HT1080 (cell line): ENCODE data around the gene MBD4. TPM values are rescaled to one million over a fixed set of nuclear protein-coding genes. Genes with fewer than 3 reads are reported as not detected.
A peak's percentile ranks its signal among the peaks of the same experiment; 100 is the strongest.
"Not testable (repeated sequence)": the region's sequence is repeated elsewhere in the genome, so short reads cannot be mapped to it uniquely, and the experiment has no call there.

Experiments
- DNase-seq: peaks from one replicate; pipeline ENCODE4 v3.0.0-alpha.2; 2015; ENCODE audit warnings: low read depth
- total RNA-seq: library from RNA; depleted of rRNA; stranded (reverse); fragments of >200 nt; shearing (Covaris generic); gene quantifications from 2 replicates; pipeline ENCODE4 v1.2.3, GENCODE V29; 2014

MBD4 gene
- total RNA-seq, 1 experiment from 2014 or later, result 35.7 TPM

- no peak for DNase-seq
These were observed 27.1 kb downstream of the MBD4 start for GRCh38 chr3:129412542-129413198.

DNA sequence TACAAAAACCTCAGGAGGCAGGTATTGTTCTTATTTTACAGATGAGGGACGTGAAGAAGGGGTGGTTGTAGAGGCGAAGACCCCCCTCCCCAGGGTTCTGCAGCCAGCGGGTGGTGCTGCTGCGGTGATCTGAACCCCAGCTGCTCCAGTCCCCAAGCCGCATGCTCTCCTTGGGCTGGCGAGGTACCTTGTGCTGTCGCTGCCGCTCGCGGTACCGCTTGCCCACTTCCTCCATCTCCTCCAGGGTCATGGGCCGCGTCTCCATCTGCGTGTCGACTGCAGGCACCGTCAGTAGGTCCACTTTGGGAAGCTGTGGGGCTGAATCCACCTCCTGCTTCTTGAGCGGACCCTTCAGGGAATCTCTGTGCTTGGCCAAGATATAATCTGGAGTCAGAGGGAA is 28.8 kb downstream of the MBD4 start:
- DNase-seq, result no peak

DNA sequence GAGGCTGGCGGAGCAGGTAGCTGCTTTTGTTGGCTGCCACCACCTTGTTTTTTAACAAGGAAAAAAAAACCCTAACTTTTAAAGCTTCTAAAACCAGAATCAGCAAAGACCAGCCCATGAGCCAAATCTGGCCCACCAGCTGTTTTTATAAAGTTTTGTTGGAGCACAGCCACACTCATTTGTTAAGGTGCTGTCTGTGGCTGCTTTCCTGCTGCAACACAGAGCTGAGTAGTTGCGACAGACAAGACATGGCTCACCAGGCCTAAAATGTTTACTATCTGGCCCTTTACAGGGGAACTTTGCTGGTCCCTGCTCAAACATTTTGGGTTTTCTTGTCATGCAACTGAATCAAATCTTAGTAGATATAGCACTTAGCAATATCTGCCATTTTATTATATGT is 30.2 kb downstream of the MBD4 start:
- no peak for DNase-seq

GRCh38 chr3:129404610-129405009 is 35.1 kb downstream of the MBD4 start:
- no peak for DNase-seq

GRCh38 chr3:129404130-129404529 is 35.6 kb downstream of the MBD4 start:
- DNase-seq, result no peak

- no peak for DNase-seq
These were observed 36.3 kb downstream of the MBD4 start for GRCh38 chr3:129403450-129403849.

DNA sequence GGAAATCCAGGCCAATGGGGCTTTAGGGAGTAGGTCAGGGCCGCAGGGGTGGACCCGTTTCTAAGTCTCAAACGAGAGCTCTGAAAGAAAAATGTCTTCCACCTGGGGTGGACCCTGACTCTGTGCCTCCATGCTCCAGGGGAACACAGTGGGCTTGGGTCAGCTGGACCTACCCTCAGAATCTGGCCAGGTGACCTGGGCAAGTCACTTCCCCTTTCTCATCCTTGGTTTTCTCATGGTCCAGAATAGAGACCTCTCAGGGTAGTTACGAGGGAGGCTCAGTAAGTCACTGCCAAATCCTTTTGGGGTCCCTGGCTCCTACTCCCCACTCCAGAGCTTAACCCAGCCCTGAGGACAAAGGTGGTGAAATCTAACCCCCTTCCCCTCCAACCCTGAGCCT is 37.1 kb downstream of the MBD4 start:
- DNase-seq, result no peak

GRCh38 chr3:129402210-129402609 is 37.5 kb downstream of the MBD4 start:
- no peak for DNase-seq

- DNase-seq, result peak; percentile 83
These were observed 39.8 kb downstream of the MBD4 start for GRCh38 chr3:129399895-129400357.

GRCh38 chr3:129399145-129399894 is 40.4 kb downstream of the MBD4 start:
- DNase-seq, result peak; percentile 95

- no peak for DNase-seq
These were observed 41.0 kb downstream of the MBD4 start for GRCh38 chr3:129398803-129399144.

- not testable (repeated sequence) for DNase-seq
These were observed 45.8 kb downstream of the MBD4 start for GRCh38 chr3:129393760-129394564.

DNA sequence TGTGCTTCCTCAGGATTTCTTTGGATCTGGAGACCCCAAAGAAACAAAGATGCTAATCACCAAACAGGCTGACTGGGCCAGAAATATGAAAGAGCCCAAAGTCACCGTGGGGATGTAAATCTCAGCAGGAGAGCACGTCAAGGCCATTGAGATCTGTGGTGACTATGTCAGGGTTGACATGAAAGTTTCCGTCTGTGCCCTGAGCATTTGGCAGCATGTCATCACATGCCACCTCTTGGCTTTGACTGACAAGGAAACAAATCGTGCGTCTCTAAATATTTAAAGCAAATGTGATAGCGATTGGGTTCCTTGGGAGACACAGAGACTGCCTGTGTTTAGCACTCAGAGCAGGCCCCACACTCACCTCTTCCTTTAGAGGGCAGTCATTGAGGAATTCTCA is 46.5 kb downstream of the MBD4 start:
- no peak for DNase-seq

- DNase-seq, result not testable (repeated sequence)
These were observed 47.5 kb downstream of the MBD4 start for GRCh38 chr3:129392106-129392887.

DNA sequence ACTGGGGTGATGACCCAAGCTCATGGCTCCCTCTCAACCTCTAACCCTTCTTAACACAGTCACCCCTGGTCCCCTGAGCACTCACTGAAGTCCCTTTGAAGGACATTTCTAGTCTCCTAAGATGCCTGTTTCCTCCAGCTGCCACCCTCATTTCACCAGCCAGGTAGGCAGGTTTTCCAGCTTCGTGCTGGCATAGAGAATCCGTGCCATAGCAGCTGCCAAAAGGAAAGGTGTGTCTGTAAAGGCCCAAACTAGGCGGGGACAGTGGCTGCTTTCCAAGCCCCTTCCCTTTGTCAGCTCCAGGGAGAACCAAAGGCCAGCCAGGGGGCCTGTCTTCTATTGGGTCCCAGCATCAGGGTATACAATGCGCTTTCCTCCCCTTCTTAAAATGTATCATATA is 48.2 kb downstream of the MBD4 start:
- not testable (repeated sequence) for DNase-seq

- no peak for DNase-seq
These were observed 50.2 kb downstream of the MBD4 start for GRCh38 chr3:129389572-129389937.

DNA sequence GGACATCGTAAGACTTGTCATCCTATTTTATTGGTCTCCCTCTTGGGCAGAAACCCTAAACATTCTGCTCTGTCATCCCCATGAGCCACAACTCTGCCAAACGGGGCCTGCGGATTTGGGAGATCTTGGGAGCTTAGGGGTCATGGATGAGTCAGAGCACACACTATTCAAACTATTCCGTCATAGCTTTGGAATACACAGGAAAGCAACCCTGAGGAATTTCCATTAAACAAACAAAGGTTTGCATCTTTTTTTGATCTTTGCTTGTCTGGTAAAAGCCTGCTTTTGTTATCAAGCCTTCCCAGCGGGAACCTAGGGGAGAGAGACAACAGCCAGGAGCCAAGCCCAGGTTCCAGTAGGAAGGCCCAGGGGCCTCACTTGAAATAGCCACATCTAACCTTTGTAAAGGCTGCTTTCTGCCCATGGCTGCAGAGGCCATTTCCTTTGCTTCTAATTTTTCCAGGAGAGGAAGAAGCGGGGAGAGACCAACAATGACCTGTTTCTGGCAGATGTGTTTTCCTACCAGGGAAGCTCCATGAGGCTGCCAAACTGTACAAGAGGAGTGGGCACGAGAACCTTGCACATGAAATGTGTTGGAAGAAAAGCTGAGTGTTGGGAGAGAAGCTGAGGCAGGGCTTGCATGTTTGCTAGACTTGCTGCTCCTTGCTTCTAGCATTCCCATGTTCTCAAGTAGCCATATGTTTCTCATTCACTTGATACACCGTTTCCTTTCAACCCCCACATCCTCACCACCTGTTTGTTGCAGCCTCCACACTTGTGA is 50.8 kb downstream of the MBD4 start:
- peak; percentile 87 for DNase-seq

DNA sequence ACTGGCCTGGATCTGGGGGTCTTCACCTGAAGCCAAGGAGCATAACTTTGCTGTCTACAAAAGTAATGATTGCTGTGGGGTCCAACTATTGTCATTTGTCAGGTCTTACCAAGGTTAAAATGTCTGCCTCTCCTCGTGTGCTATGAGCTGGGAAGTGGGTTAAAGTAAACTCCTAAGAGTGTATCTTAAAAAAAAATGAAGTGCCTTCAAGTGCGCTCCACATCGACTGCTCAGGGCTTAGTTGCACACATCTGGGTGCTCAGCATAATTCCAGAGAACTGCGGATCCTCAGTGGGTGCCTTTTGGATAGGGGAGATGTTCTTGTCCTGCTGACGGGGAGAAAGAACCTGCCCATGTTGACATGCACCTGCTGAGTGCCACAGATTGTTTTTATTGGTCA is 52.3 kb downstream of the MBD4 start:
- no peak for DNase-seq

DNA sequence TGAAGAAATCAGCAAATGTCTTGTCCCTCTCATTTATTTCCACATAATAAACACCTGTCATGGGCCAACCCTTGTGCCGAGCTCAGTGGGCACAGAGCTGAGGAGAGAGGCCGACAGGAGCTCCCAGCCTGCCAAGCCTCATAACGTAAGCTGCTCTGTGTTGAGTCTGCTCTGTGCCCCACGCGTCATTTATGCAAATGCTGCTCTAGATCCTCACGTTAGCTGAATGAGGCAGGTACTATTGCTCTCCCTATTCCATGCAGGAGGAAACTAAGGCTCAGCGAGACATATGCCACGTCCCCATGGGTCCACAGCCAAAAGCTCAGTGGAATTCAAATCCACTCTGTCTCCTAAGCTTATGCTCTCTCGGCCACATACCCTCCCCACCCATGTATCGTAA is 52.8 kb downstream of the MBD4 start:
- no peak for DNase-seq

DNA sequence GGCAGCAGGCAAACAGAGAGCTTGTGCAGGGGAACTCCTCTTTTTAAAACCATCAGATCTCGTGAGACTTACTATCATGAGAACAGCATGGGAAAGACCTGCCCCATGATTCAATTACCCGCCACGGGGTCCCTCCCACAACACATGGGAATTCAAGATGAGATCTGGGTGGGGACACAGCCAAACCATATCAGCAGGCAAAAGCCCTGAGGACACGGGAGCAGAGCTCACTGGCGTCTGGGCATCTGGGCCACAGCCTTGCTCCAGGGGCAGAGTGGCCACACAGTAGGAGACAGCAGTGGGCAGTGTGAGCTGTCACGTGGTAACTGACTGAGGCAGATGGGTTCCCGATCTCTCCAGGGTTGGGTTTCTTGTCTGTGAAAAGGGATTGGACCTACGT is 54.2 kb downstream of the MBD4 start:
- DNase-seq, result peak; percentile 1
